Measurements from ENCODE around the gene LRRC28. TPM values are rescaled to one million over a fixed set of nuclear protein-coding genes. Genes with fewer than 3 reads are reported as not detected.

The LRRC28 gene
- total RNA-seq, 2 experiments from 2014 or later = 14.0 to 16.1 TPM

DNA sequence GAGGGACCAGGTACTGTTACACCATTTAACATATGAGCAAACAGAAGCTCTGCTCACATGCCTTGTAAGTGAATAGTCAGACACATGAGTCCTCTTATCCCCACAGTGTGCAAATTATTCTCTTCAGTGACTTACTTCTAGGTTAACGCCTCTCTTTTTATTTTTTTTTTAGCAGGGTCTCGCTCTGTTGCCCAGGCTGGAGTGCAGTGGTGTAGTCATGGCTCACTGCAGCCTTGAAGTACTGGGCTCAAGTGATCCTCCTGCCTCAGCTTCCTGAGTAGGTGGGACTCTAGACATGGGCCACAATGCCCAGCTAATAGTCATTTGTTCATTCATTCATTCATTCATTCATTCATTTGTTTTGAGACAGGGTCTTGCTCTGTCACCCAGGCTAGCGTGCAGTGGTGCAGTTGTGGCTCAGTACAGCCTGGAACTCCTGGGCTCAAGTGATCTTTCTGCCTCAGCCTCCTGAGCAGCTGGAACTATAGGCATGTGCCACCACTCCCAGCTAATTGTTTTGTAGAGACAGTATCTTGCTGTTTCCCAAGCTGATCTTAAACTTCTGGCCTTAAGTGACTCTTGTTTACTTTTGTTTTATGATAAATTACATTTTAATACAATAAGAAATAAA lies 94.7 kb downstream of the LRRC28 start:
- intact Hi-C loops (cut with micrococcal nuclease) = no loop called here
- H3K36me3 Mint-ChIP-seq (ENCODE audit: low read depth) = no peaks in the 10 kb centered on the region
- no peak for TF ChIP-seq CTCF (IDR thresholded peaks at IDR 0.05)
- ChIA-PET CTCF (interaction anchor here (1.2 to 2.1 kb wide), 2 partner anchors 12 to 358 kb away, joined by 3 to 6 read pairs; no protein-coding TSS in a partner anchor), POLR2A (no interaction called here)
- ATAC-seq (no peak), DNase-seq (no peak)
- no peak overlapping the region for H3K4me3 Mint-ChIP-seq
- no peak overlapping the region for H3K27ac Mint-ChIP-seq
- H3K27me3 Mint-ChIP-seq = no peaks in the 10 kb centered on the region
- peaks cover 10% of the 10 kb centered on the region for H3K4me1 Mint-ChIP-seq (ENCODE audit: low read depth)
- no peaks in the 10 kb centered on the region for H3K9me3 Mint-ChIP-seq

DNA sequence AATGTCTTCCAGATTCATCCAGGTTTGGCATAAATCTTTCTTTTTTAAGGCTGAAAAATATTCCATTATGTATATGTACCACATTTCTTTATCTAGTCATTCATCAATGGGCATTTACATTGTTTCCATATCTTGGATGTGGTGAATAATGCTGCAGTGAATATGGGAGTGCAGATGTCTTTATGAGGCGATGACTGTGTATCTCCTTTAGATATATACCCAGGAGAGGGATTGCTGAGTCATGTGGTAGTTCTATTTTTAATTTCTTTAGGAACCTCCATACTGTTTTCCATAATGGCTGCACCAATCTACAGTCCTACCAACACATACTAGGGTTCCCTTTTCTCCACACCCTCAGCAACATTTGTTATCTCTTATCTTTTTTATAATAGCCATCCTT lies 96.3 kb downstream of the LRRC28 start:
- TF ChIP-seq CTCF (IDR thresholded peaks at IDR 0.05) = no peak
- Mint-ChIP-seq H3K27me3 (no peaks in the 10 kb centered on the region), H3K9me3 (no peaks in the 10 kb centered on the region), H3K36me3 (ENCODE audit: low read depth) (no peaks in the 10 kb centered on the region), H3K4me3 (no peak overlapping the region), H3K27ac (no peak overlapping the region), H3K4me1 (ENCODE audit: low read depth) (peaks cover 10% of the 10 kb centered on the region)
- intact Hi-C loops (cut with micrococcal nuclease) = no loop called here
- no peak for DNase-seq
- CTCF ChIA-PET = interaction anchor here (1.2 to 2.1 kb wide), 3 partner anchors 13 to 37 kb away, joined by 3 to 7 read pairs (median 5); no protein-coding TSS in a partner anchor
- POLR2A ChIA-PET = no interaction called here
- no peak for ATAC-seq

DNA sequence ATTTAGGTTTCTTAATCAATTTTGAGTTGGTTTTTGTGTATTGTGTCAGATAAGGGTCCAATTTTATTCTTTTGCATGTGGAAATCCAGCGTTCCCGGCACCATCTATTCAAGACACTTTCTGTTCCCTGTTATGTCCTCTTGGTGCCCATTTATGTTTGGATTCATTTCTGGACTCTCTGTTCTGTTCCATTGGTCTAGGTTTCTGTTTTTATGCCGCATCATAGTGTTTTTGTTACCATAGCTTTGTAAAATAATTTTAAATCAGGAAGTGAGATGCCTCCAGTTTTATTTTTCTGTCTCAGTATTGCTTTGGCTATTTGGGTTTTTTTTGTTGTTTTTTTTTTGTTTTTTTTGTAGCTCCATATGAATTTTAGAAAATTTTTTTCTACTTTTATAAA lies 97.1 kb downstream of the LRRC28 start:
- intact Hi-C loops (cut with micrococcal nuclease) = no loop called here
- DNase-seq = no peak
- H3K27me3 Mint-ChIP-seq = no peaks in the 10 kb centered on the region
- no peak for ATAC-seq
- H3K4me3 Mint-ChIP-seq = no peak overlapping the region
- H3K27ac Mint-ChIP-seq = no peak overlapping the region
- no peak for TF ChIP-seq CTCF (IDR thresholded peaks at IDR 0.05)
- ChIA-PET POLR2A (no interaction called here), CTCF (interaction anchor here (1.2 to 2.1 kb wide), 4 partner anchors 12 to 214 kb away, joined by 3 to 7 read pairs (median 4); no protein-coding TSS in a partner anchor)
- no peaks in the 10 kb centered on the region for H3K9me3 Mint-ChIP-seq
- peaks cover 10% of the 10 kb centered on the region for H3K4me1 Mint-ChIP-seq (ENCODE audit: low read depth)
- H3K36me3 Mint-ChIP-seq (ENCODE audit: low read depth) = no peaks in the 10 kb centered on the region

GRCh38 chr15:99350408-99350807 lies 99.1 kb downstream of the LRRC28 start:
- no peak for TF ChIP-seq CTCF (IDR thresholded peaks at IDR 0.05)
- H3K27ac Mint-ChIP-seq = no peak overlapping the region
- H3K9me3 Mint-ChIP-seq = no peaks in the 10 kb centered on the region
- intact Hi-C loops (cut with micrococcal nuclease) = no loop called here
- ChIA-PET CTCF (interaction anchor here (1.6 kb wide), 1 partner anchor 354 kb away, joined by 5 read pairs; no protein-coding TSS in a partner anchor), POLR2A (no interaction called here)
- no peaks in the 10 kb centered on the region for H3K36me3 Mint-ChIP-seq (ENCODE audit: low read depth)
- no peak for DNase-seq
- ATAC-seq = no peak
- H3K4me1 Mint-ChIP-seq (ENCODE audit: low read depth) = no peaks in the 10 kb centered on the region
- H3K4me3 Mint-ChIP-seq = no peak overlapping the region
- no peaks in the 10 kb centered on the region for H3K27me3 Mint-ChIP-seq

DNA sequence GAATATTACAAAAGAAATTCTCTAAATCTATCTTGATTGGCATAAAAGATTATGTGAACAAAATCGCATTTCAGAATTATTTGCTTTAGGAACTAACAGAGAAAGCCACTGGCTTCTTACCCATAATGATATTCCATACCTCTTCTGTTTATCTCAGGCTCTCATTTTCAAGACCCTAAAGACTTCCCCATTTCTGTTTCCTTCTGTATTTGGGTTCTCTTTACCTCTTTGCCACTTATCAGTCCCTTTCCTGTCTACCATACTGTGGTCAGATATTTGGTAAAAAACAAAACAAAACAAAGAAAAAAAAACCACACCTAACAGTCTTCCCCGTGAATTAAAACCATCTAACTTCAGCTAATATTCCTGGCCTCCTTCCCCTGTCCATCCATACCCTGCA lies 108.5 kb downstream of the LRRC28 start:
- POLR2A ChIA-PET = no interaction called here

More for the DNA sequence above, 108.5 kb downstream of the LRRC28 start:
- no peaks in the 10 kb centered on the region for H3K4me1 Mint-ChIP-seq (ENCODE audit: low read depth)
- TF ChIP-seq CTCF (IDR thresholded peaks at IDR 0.05) = no peak
- ATAC-seq (no peak), DNase-seq (no peak)
- intact Hi-C loops (cut with micrococcal nuclease) = no loop called here
- CTCF ChIA-PET = interaction anchor here (1.8 to 4.4 kb wide), 2 partner anchors 12 kb away, joined by 5 to 22 read pairs; no protein-coding TSS in a partner anchor
- H3K9me3 Mint-ChIP-seq = no peaks in the 10 kb centered on the region
- H3K4me3 Mint-ChIP-seq = no peak overlapping the region
- H3K36me3 Mint-ChIP-seq (ENCODE audit: low read depth) = peaks cover 6% of the 10 kb centered on the region
- no peak overlapping the region for H3K27ac Mint-ChIP-seq
- H3K27me3 Mint-ChIP-seq = no peaks in the 10 kb centered on the region

Data from activated CD8-positive, alpha-beta T cell treated with anti-CD3 and anti-CD28 coated beads for 36 hours (primary cell).